HepG2 (cell line): ENCODE data around the gene HMBS. TPM values are rescaled to one million over a fixed set of nuclear protein-coding genes. Genes with fewer than 3 reads are reported as not detected.

Experiments used
- ADNP ChIP-seq: sonication (generic); formaldehyde crosslinking; IDR thresholded peaks from 2 replicates; pipeline ENCODE4 v1.4.0; 2020; ENCODE audit warnings: missing genetic modification reagents
- ATRX ChIP-seq: sonication (generic); formaldehyde crosslinking; IDR thresholded peaks from 2 replicates; pipeline ENCODE4 v1.4.0; 2020; ENCODE audit warnings: missing genetic modification reagents, borderline replicate concordance
- FOXP1 ChIP-seq, 2 experiments: fragments of 450-650 bp in 1 of 2; IDR thresholded peaks; 2 replicates each; pipeline ENCODE4 v1.6.1; 2017 to 2018; ENCODE audit warnings: antibody characterized with exemption in 1 of 2
- HCFC1 ChIP-seq: fragments of 150-350 bp; IDR thresholded peaks from 2 replicates; pipeline ENCODE4 v1.6.1; 2014; ENCODE audit warnings: low read depth, low read length
- HDAC1 ChIP-seq: sonication (generic); formaldehyde crosslinking; IDR thresholded peaks from 2 replicates; pipeline ENCODE4 v1.5.1; 2020; ENCODE audit warnings: mild to moderate bottlenecking, missing genetic modification reagents
- HES4 ChIP-seq: sonication (generic); formaldehyde crosslinking; IDR thresholded peaks from 2 replicates; pipeline ENCODE4 v1.9.0; 2021; ENCODE audit warnings: mild to moderate bottlenecking, missing genetic modification reagents, borderline replicate concordance
- HIVEP1 ChIP-seq: sonication (generic); formaldehyde crosslinking; IDR thresholded peaks from 2 replicates; pipeline ENCODE4 v1.4.0; 2020; ENCODE audit warnings: mild to moderate bottlenecking, missing genetic modification reagents
- NR0B2 ChIP-seq: sonication (generic); formaldehyde crosslinking; IDR thresholded peaks from 2 replicates; pipeline ENCODE4 v1.4.0; 2020; ENCODE audit warnings: mild to moderate bottlenecking, missing genetic modification reagents
- NR2F6 ChIP-seq, 2 experiments: IDR thresholded peaks; 2 replicates each; pipeline ENCODE4 v1.6.1; 2016; ENCODE audit warnings: antibody characterized with exemption in 1 of 2, mild to moderate bottlenecking in 1 of 2
- SCMH1 ChIP-seq: sonication (generic); formaldehyde crosslinking; IDR thresholded peaks from 2 replicates; pipeline ENCODE4 v1.9.0; 2021; ENCODE audit warnings: missing genetic modification reagents, mild to moderate bottlenecking, borderline replicate concordance
- TEF ChIP-seq: sonication (generic); formaldehyde crosslinking; IDR thresholded peaks from 2 replicates; pipeline ENCODE4 v1.5.0; 2020; ENCODE audit warnings: missing genetic modification reagents
- ZNF577 ChIP-seq: sonication (generic); formaldehyde crosslinking; IDR thresholded peaks from 2 replicates; pipeline ENCODE4 v1.4.0; 2020; ENCODE audit warnings: mild to moderate bottlenecking, low read depth, missing genetic modification reagents, borderline replicate concordance
- ZNF792 ChIP-seq: IDR thresholded peaks from 2 replicates; pipeline ENCODE4 v1.6.1; 2016
- polyA plus RNA-seq, 8 experiments: library from polyadenylated mRNA; depleted of rRNA in 3 of 8; stranded (reverse) in 7 of 8; unstranded in 1 of 8; fragments of >200 nt; fragmentation: Illumina TruSeq in 4 of 8; extraction: Trizol in 4 of 8; gene quantifications; 2 replicates each; pipeline versions ENCODE4 v1.2.1 to v1.2.3, GENCODE V29; 2011 to 2016; ENCODE audit warnings: low read depth in 4 of 8, missing spikeins in 1 of 8, mixed read lengths in 1 of 8; ENCODE audit not compliant: insufficient read depth in 1 of 8
- total RNA-seq, 5 experiments: library from RNA; depleted of rRNA; stranded (reverse); fragments of >200 nt; fragmentation: Illumina TruSeq; extraction: Trizol; gene quantifications; 2 replicates each; pipeline ENCODE4 v1.2.3, GENCODE V29; 2016; ENCODE audit warnings: low read depth in 1 of 5
- TF ChIP-seq, protein P1 (sequence below): sonication (generic); formaldehyde crosslinking; IDR thresholded peaks from 2 replicates; pipeline ENCODE4 v1.4.0; 2020; ENCODE audit warnings: missing genetic modification reagents
- TF ChIP-seq, protein P2 (sequence below): sonication (generic); formaldehyde crosslinking; IDR thresholded peaks from 2 replicates; pipeline ENCODE4 v1.4.0; 2020; ENCODE audit warnings: missing genetic modification reagents
- TF ChIP-seq, protein P3 (sequence below): sonication (generic); formaldehyde crosslinking; IDR thresholded peaks from 2 replicates; pipeline ENCODE4 v1.4.0; 2020; ENCODE audit warnings: mild to moderate bottlenecking, low read depth, missing genetic modification reagents
- TF ChIP-seq, protein P4 (sequence below): sonication (generic); formaldehyde crosslinking; IDR thresholded peaks from 2 replicates; pipeline ENCODE4 v1.8.0; 2022; ENCODE audit warnings: mild to moderate bottlenecking, missing genetic modification reagents, moderate library complexity

Gene HMBS
- total and polyA plus RNA-seq, 2 of the 13 experiments (the other 11 are each of a cell fraction or from before 2014, with no cell fraction given), result 9.4 to 46.9 TPM

DNA sequence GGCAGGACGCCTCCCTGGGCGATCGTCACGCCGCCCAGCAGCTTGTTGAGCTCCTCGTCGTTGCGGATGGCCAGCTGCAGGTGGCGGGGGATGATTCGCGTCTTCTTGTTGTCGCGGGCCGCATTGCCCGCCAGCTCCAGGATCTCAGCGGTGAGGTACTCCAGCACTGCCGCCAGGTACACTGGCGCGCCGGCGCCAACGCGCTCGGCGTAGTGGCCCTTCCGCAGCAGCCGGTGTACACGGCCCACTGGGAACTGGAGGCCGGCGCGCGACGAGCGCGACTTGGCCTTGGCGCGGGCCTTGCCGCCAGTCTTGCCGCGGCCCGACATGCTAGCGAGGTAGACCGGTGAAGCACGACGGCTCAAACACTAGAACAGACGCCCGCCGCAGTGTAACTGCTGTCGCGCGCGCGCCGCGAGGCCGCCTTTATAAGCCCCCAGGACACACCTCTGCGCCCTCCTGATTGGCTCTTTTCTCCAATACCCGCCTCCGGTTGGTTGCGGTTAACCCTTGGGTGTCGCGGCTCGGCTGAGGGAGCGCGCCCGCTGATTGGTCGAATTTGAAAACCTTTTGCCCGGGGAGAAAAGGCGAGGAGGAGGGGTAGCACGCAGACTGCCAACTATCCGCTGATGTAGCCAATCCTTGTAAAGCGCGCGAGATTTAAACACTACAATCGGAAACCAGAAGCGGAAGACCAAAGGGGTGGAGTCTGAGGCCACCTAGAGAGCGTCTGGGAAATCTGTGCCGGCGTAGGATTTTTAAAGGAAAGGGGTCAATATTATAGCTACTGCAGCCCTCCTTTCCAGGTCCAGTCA lies 10.6 kb downstream of the HMBS start (continued):
- TF ChIP-seq, protein P1, sequence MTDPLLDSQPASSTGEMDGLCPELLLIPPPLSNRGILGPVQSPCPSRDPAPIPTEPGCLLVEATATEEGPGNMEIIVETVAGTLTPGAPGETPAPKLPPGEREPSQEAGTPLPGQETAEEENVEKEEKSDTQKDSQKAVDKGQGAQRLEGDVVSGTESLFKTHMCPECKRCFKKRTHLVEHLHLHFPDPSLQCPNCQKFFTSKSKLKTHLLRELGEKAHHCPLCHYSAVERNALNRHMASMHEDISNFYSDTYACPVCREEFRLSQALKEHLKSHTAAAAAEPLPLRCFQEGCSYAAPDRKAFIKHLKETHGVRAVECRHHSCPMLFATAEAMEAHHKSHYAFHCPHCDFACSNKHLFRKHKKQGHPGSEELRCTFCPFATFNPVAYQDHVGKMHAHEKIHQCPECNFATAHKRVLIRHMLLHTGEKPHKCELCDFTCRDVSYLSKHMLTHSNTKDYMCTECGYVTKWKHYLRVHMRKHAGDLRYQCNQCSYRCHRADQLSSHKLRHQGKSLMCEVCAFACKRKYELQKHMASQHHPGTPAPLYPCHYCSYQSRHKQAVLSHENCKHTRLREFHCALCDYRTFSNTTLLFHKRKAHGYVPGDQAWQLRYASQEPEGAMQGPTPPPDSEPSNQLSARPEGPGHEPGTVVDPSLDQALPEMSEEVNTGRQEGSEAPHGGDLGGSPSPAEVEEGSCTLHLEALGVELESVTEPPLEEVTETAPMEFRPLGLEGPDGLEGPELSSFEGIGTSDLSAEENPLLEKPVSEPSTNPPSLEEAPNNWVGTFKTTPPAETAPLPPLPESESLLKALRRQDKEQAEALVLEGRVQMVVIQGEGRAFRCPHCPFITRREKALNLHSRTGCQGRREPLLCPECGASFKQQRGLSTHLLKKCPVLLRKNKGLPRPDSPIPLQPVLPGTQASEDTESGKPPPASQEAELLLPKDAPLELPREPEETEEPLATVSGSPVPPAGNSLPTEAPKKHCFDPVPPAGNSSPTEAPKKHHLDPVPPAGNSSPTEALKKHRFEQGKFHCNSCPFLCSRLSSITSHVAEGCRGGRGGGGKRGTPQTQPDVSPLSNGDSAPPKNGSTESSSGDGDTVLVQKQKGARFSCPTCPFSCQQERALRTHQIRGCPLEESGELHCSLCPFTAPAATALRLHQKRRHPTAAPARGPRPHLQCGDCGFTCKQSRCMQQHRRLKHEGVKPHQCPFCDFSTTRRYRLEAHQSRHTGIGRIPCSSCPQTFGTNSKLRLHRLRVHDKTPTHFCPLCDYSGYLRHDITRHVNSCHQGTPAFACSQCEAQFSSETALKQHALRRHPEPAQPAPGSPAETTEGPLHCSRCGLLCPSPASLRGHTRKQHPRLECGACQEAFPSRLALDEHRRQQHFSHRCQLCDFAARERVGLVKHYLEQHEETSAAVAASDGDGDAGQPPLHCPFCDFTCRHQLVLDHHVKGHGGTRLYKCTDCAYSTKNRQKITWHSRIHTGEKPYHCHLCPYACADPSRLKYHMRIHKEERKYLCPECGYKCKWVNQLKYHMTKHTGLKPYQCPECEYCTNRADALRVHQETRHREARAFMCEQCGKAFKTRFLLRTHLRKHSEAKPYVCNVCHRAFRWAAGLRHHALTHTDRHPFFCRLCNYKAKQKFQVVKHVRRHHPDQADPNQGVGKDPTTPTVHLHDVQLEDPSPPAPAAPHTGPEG (CRISPR knock-in tag), result peak; percentile 88
- TF ChIP-seq HIVEP1 (CRISPR knock-in tag) (peak; percentile 72; the same call in 1 of the 2 replicates), ZNF792 (peak; percentile 67; the same call in 1 of the 2 replicates), NR2F6 (IDR thresholded peaks at IDR 0.05) (no peak), NR2F6 (CRISPR knock-in tag; IDR thresholded peaks at IDR 0.05) (no peak), TEF (CRISPR knock-in tag) (peak; percentile 56; the same call in 1 of the 2 replicates), FOXP1 (IDR thresholded peaks at IDR 0.05) (no peak), FOXP1 (CRISPR knock-in tag; IDR thresholded peaks at IDR 0.05) (no peak), ATRX (no peak), ADNP (no peak), HDAC1 (peak; percentile 82), HES4 (CRISPR knock-in tag) (peak; percentile 95; the same call in 1 of the 2 replicates), ZNF577 (CRISPR knock-in tag) (no peak), SCMH1 (CRISPR knock-in tag) (no peak), HCFC1 (no peak), NR0B2 (peak; percentile 89)
- TF ChIP-seq, protein P2, sequence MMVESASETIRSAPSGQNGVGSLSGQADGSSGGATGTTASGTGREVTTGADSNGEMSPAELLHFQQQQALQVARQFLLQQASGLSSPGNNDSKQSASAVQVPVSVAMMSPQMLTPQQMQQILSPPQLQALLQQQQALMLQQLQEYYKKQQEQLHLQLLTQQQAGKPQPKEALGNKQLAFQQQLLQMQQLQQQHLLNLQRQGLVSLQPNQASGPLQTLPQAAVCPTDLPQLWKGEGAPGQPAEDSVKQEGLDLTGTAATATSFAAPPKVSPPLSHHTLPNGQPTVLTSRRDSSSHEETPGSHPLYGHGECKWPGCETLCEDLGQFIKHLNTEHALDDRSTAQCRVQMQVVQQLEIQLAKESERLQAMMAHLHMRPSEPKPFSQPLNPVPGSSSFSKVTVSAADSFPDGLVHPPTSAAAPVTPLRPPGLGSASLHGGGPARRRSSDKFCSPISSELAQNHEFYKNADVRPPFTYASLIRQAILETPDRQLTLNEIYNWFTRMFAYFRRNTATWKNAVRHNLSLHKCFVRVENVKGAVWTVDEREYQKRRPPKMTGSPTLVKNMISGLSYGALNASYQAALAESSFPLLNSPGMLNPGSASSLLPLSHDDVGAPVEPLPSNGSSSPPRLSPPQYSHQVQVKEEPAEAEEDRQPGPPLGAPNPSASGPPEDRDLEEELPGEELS (CRISPR knock-in tag), result peak; percentile 19; the same call in 1 of the 2 replicates
- TF ChIP-seq, protein P3, sequence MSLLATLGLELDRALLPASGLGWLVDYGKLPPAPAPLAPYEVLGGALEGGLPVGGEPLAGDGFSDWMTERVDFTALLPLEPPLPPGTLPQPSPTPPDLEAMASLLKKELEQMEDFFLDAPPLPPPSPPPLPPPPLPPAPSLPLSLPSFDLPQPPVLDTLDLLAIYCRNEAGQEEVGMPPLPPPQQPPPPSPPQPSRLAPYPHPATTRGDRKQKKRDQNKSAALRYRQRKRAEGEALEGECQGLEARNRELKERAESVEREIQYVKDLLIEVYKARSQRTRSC, result peak; percentile 60; the same call in 1 of the 2 replicates
- TF ChIP-seq, protein P4, sequence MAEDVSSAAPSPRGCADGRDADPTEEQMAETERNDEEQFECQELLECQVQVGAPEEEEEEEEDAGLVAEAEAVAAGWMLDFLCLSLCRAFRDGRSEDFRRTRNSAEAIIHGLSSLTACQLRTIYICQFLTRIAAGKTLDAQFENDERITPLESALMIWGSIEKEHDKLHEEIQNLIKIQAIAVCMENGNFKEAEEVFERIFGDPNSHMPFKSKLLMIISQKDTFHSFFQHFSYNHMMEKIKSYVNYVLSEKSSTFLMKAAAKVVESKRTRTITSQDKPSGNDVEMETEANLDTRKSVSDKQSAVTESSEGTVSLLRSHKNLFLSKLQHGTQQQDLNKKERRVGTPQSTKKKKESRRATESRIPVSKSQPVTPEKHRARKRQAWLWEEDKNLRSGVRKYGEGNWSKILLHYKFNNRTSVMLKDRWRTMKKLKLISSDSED (CRISPR knock-in tag), result peak; percentile 69; the same call in 1 of the 2 replicates
